HL-60 (cell line): Measurements from ENCODE around the gene LRIT1.

Experiments used
- DNase-seq, 2 experiments: peaks; one replicate each; pipeline ENCODE4 v3.0.0-alpha.2; 2010 to 2020; ENCODE audit warnings: low read depth in 1 of 2, low spot score in 1 of 2
- H3K27ac ChIP-seq: fragments of 250-450 bp; sonication (Bioruptor Pico); replicated peaks from 2 replicates; pipeline ENCODE4 v1.5.1; 2020; ENCODE audit warnings: mild to moderate bottlenecking, moderate library complexity
- H3K27me3 ChIP-seq: fragments of 250-450 bp; sonication (Bioruptor Pico); 2 replicates; pipeline ENCODE4 v1.5.1; 2021; ENCODE audit warnings: mild to moderate bottlenecking, moderate library complexity; ENCODE audit not compliant: insufficient read depth, poor library complexity, severe bottlenecking
- H3K4me3 ChIP-seq: replicated peaks from 2 replicates; pipeline ENCODE4 v1.5.1; 2011; ENCODE audit warnings: mild to moderate bottlenecking, control low read depth, low read length; ENCODE audit not compliant: insufficient read depth
- CTCF ChIP-seq: IDR thresholded peaks from one replicate; pipeline ENCODE4 v1.5.1; 2011; ENCODE audit warnings: low read length, control low read depth, inconsistent platforms; ENCODE audit not compliant: insufficient read depth
- GABPA ChIP-seq: IDR thresholded peaks from 2 replicates; pipeline ENCODE4 v1.6.1; 2012; ENCODE audit warnings: low read depth
- POLR2AphosphoS5 ChIP-seq: IDR thresholded peaks from 2 replicates; pipeline ENCODE4 v1.6.1; 2012; ENCODE audit warnings: low read depth
- REST ChIP-seq: IDR thresholded peaks from 2 replicates; pipeline ENCODE4 v1.6.1; 2012; ENCODE audit warnings: low read depth; ENCODE audit not compliant: insufficient replicate concordance
- SPI1 ChIP-seq: IDR thresholded peaks from 2 replicates; pipeline ENCODE4 v1.6.1; 2012; ENCODE audit warnings: low read depth, mild to moderate bottlenecking, borderline replicate concordance

The LRIT1 gene

GRCh38 chr10:84184517-84184916, 56.8 kb downstream of the LRIT1 start:
- TF ChIP-seq GABPA (no peak), POLR2AphosphoS5 (no peak), CTCF (no peak), REST (no peak), SPI1 (no peak)
- no peak for DNase-seq
- Histone ChIP-seq H3K27me3 (no peaks in the 10 kb centered on the region), H3K4me3 (no peak overlapping the region), H3K27ac (no peak overlapping the region)

- TF ChIP-seq GABPA: no peak
- TF ChIP-seq SPI1: no peak
- no peak for TF ChIP-seq CTCF
- no peak for TF ChIP-seq POLR2AphosphoS5
- no peak for TF ChIP-seq REST
- DNase-seq: no peak
- Histone ChIP-seq H3K27ac (no peak overlapping the region), H3K4me3 (no peak overlapping the region), H3K27me3 (no peaks in the 10 kb centered on the region)
These were observed 59.7 kb downstream of the LRIT1 start for GRCh38 chr10:84181631-84182030.
